Karpas-422 (cell line): ENCODE measurements around the gene ARF5. TPM values are rescaled to one million over a fixed set of nuclear protein-coding genes. Genes with fewer than 3 reads are reported as not detected.
A peak's percentile ranks its signal among the peaks of the same experiment; 100 is the strongest.
"Not testable (repeated sequence)": the region's sequence is repeated elsewhere in the genome, so short reads cannot be mapped to it uniquely, and the experiment has no call there.

ENCODE experiments used
- DNase-seq: peaks from one replicate; pipeline ENCODE4 v3.0.0-alpha.2; 2015
- H2AFZ ChIP-seq: fragments of 200-600 bp; sonication (generic); 2 replicates; pipeline ENCODE4 v1.6.1; 2014; ENCODE audit warnings: antibody characterized with exemption, low read length, mixed read lengths
- H3K27ac ChIP-seq: fragments of 200-600 bp; sonication (generic); 2 replicates; pipeline ENCODE4 v1.5.1; 2014; ENCODE audit warnings: mild to moderate bottlenecking, low read length, moderate library complexity
- H3K27me3 ChIP-seq: fragments of 200-600 bp; sonication (generic); 2 replicates; pipeline ENCODE4 v1.6.1; 2014; ENCODE audit warnings: low read length, mixed read lengths
- H3K36me3 ChIP-seq: fragments of 200-600 bp; sonication (generic); 2 replicates; pipeline ENCODE4 v1.6.1; 2014; ENCODE audit warnings: low read length, mixed read lengths; ENCODE audit not compliant: insufficient read depth
- H3K4me1 ChIP-seq: fragments of 200-600 bp; sonication (generic); 2 replicates; pipeline ENCODE4 v1.6.1; 2014; ENCODE audit warnings: mild to moderate bottlenecking, low read length, mixed read lengths
- H3K4me2 ChIP-seq: fragments of 200-600 bp; sonication (generic); 2 replicates; pipeline ENCODE4 v1.6.1; 2014; ENCODE audit warnings: low read length, low read depth, mild to moderate bottlenecking; ENCODE audit not compliant: poor library complexity, severe bottlenecking
- H3K4me3 ChIP-seq: fragments of 200-600 bp; sonication (generic); 2 replicates; pipeline ENCODE4 v1.5.1; 2014; ENCODE audit warnings: mild to moderate bottlenecking, antibody characterized with exemption, low read length, mixed read lengths
- H3K79me2 ChIP-seq: fragments of 200-600 bp; sonication (generic); 2 replicates; pipeline ENCODE4 v1.6.1; 2014; ENCODE audit warnings: mild to moderate bottlenecking, low read length, mixed read lengths
- H3K9ac ChIP-seq: fragments of 200-600 bp; sonication (generic); 2 replicates; pipeline ENCODE4 v1.6.0; 2014; ENCODE audit warnings: low read length
- H3K9me2 ChIP-seq: fragments of 200-600 bp; sonication (generic), shearing (Covaris generic); replicated peaks from 2 replicates; pipeline ENCODE4 v1.6.0; 2014; ENCODE audit warnings: mild to moderate bottlenecking, low read length, moderate library complexity; ENCODE audit not compliant: insufficient read depth
- H3K9me3 ChIP-seq: fragments of 300-700, 200-600 bp; sonication (generic); 2 replicates; pipeline ENCODE4 v1.6.1; 2014; ENCODE audit warnings: low read length, mixed read lengths
- H4K20me1 ChIP-seq: fragments of 200-600 bp; sonication (generic); 2 replicates; pipeline ENCODE4 v1.6.1; 2014; ENCODE audit warnings: mild to moderate bottlenecking, antibody characterized with exemption, low read length, low read depth; ENCODE audit not compliant: insufficient read depth
- total RNA-seq: library from RNA; depleted of rRNA; stranded (reverse); fragments of >200 nt; shearing (Covaris generic); gene quantifications from 2 replicates; pipeline ENCODE4 v1.2.3, GENCODE V29; 2014; ENCODE audit warnings: low replicate concordance

ARF5 gene
- total RNA-seq, 1 experiment from 2014 or later: 110 TPM

DNA sequence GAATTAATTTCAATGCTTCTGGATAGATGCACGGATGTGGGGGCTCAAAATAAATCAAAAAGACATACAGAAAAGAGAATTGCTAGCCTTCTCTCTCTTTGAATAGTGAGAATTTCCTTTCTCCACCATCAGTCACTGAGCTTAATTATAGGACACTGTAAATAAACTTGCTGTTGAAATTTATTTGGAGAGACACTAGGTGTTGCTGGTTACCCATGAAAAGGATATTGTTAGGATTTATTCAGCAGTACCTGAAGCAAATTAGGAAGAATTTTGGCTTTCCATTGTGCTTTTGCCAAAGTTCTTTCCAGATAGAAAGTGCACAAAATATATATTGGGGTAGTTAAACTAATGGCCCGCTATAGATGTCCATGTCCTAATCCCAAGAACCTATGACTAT lies 30.4 kb upstream of the ARF5 start:
- H3K9me2 ChIP-seq: no peaks in the 10 kb centered on the region; the same call in 1 of the 2 replicates
- no peaks in the 10 kb centered on the region for H4K20me1 ChIP-seq
- no peaks in the 10 kb centered on the region for H3K4me1 ChIP-seq

DNA sequence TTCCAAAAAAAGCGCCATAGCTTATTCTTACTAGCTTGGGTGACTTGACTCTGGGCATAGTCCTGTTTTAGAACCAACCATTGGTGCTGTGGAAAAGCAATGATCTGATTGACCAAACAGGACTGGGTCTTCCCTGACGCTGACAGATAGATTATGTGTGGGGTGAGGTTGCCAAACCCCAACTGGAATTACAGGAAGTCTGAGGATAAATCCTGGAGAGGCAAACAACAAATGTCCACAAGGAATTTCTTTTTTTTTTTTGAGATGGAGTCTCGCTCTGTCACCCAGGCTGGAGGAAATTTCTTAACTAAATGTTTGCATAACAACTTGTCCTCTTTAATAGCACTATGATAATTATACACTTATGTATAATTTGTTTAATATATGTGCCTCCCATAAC lies 22.0 kb upstream of the ARF5 start:
- Histone ChIP-seq H3K9ac (no peak overlapping the region), H3K9me3 (no peaks in the 10 kb centered on the region), H3K4me3 (no peak overlapping the region), H3K4me1 (no peaks in the 10 kb centered on the region), H3K79me2 (no peaks in the 10 kb centered on the region), H3K9me2 (no peaks in the 10 kb centered on the region), H3K4me2 (no peak overlapping the region), H4K20me1 (no peaks in the 10 kb centered on the region), H3K36me3 (no peaks in the 10 kb centered on the region), H3K27me3 (no peaks in the 10 kb centered on the region), H3K27ac (no peak overlapping the region), H2AFZ (no peak overlapping the region)
- no peak for DNase-seq

More for the DNA sequence above, 30.4 kb upstream of the ARF5 start:
- Histone ChIP-seq H3K27ac (no peak overlapping the region), H3K4me2 (no peak overlapping the region), H3K4me3 (no peak overlapping the region), H3K9me3 (no peaks in the 10 kb centered on the region), H2AFZ (no peak overlapping the region), H3K27me3 (no peaks in the 10 kb centered on the region), H3K79me2 (no peaks in the 10 kb centered on the region), H3K9ac (no peak overlapping the region), H3K36me3 (no peaks in the 10 kb centered on the region)
- no peak for DNase-seq

DNA sequence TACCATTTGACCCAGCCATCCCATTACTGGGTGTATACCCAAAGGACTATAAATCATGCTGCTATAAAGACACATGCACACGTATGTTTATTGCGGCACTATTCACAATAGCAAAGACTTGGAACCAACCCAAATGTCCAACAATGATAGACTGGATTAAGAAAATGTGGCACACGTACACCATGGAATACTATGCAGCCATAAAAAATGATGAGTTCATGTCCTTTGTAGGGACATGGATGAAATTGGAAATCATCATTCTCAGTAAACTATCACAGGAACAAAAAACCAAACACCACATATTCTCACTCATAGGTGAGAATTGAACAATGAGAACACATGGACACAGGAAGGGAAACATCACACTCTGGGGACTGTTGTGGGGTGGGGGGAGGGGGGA lies 20.2 kb upstream of the ARF5 start:
- H3K79me2 ChIP-seq, H3K4me1 ChIP-seq, H2AFZ ChIP-seq, H3K36me3 ChIP-seq, H3K27me3 ChIP-seq, H4K20me1 ChIP-seq, H3K4me2 ChIP-seq, H3K9me3 ChIP-seq, H3K27ac ChIP-seq, H3K9ac ChIP-seq, H3K9me2 ChIP-seq, DNase-seq, H3K4me3 ChIP-seq: not testable (repeated sequence)

DNA sequence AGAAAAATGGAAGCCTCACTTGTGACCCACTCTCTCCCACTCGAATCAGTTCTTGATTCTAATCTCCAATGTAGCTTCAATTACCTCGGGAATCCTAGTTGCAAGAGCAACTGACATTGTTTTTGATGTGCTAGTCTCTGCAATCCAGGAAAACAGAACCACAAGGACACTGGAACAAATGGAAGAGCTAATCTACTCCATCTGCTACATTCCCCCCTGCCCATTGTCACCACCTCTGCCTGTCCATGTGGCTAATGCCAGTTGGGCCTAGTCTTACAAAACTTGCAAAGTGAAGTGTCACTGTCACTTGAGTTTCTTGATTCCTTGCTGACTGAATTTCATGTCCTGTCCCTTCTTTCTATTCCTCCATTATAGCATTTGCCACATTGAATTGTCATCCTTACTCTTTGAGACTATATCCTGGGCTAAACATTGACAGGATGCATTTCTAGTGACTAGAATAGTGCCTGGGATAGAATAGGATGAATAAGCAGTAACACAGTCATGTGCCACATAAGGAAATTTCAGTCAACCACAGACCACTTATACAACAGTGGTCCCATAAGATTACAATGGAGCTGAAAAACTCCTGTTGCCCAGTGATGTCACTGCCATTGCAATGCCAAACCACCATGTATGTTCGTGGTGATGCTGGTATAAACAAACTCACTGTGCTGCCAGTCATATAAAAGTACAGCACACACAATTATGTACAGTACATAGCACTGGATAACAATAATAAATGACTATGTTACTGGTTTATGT lies 16.3 kb upstream of the ARF5 start:
- Histone ChIP-seq H3K79me2 (no peaks in the 10 kb centered on the region), H3K4me1 (no peaks in the 10 kb centered on the region), H3K27me3 (no peaks in the 10 kb centered on the region), H3K9me3 (no peaks in the 10 kb centered on the region), H3K27ac (no peak overlapping the region), H3K9me2 (no peaks in the 10 kb centered on the region), H3K36me3 (no peaks in the 10 kb centered on the region), H3K4me3 (no peak overlapping the region), H4K20me1 (no peaks in the 10 kb centered on the region), H2AFZ (no peak overlapping the region), H3K9ac (no peak overlapping the region), H3K4me2 (no peak overlapping the region)
- DNase-seq: no peak

DNA sequence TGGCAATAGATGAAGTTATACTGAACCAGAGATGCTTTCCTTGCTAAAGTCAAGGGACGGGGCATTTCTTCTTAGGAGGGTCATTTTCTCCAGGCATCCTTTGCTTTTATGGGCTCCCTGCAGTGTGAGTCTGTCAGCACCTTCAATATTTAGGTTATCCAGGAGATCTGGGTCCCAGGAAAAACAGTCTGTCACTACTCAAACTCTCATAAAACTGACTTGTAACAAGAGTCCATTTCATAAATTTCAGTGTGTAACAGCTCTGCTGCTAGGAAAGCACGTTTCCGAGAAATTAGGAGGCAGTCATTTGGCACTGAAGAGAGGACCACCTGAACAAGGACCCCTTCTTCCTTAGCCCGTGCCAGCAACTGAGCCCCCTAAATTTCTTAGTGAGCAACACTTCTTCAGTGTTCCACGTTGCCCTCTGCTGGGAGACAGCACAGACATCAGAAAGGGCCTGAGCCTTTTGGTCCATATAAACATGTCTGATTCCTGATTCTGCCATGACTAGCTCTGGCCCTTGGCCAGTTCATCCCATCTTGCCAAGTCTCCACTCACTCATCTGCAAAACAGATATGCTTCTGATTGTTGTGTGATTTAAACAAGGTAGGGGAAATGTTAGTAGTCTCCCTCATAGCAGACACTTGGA lies 10.1 kb upstream of the ARF5 start:
- H4K20me1 ChIP-seq: peaks cover 12% of the 10 kb centered on the region; the same call in 1 of the 2 replicates
- no peak overlapping the region for H3K4me2 ChIP-seq
- no peaks in the 10 kb centered on the region for H3K27me3 ChIP-seq
- H3K4me3 ChIP-seq: no peak overlapping the region
- no peaks in the 10 kb centered on the region for H3K9me2 ChIP-seq
- H2AFZ ChIP-seq: no peak overlapping the region
- no peak overlapping the region for H3K9ac ChIP-seq
- no peaks in the 10 kb centered on the region for H3K36me3 ChIP-seq
- peak; percentile 50 for DNase-seq
- peaks cover 15% of the 10 kb centered on the region for H3K79me2 ChIP-seq
- H3K9me3 ChIP-seq: no peaks in the 10 kb centered on the region
- no peaks in the 10 kb centered on the region for H3K4me1 ChIP-seq
- no peak overlapping the region for H3K27ac ChIP-seq

DNA sequence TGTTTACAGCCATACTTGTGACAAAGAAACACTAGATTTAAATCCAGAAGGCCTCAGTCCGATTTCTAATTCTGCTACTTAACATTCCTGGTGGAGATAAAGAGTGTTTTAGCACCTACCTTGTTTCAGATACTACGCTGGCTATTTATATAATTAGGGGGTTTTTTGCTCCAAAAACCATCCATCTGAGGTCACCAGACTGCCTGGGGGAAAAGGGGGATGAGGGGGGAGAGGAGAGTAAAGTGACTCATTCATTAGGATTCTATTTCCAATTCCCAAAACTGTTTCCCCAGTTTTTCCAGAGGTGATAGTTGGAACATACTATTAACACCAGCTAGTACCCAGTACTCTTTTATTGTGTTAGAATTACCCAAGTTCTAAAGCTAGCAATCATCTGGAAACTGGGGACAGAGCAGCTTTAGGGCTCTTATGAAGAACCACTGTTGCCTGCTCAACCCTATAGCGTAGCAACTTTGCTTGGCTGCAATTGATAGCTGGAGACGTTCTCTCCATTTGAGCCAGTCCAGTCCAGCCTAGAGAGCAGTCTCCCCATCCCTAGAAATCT lies 9.4 kb upstream of the ARF5 start:
- Histone ChIP-seq H3K9ac (no peak overlapping the region), H4K20me1 (peaks cover 16% of the 10 kb centered on the region), H3K9me3 (no peaks in the 10 kb centered on the region), H3K79me2 (peaks cover 22% of the 10 kb centered on the region), H2AFZ (no peak overlapping the region), H3K4me2 (no peak overlapping the region), H3K27me3 (no peaks in the 10 kb centered on the region), H3K36me3 (no peaks in the 10 kb centered on the region), H3K4me1 (peaks cover 5% of the 10 kb centered on the region), H3K27ac (no peak overlapping the region), H3K9me2 (no peaks in the 10 kb centered on the region), H3K4me3 (no peak overlapping the region)
- DNase-seq: no peak

DNA sequence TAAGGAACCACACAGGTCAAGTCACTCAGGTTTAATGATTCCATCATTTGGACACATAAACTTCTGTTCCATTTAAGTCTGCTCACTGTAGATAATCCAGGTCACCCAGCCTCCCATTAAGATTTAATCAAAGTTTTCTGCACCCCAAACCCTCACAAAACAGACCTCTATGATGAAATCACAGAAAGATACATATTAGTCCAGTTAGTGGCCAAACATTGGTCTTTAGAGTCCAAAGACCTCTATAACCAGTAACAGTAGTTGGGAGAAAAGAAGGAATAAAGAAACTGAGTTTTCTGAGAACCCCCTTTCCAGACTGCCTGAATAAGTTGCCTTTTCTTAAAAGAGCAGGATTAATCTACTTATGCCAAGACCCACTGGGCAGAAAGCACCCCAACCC lies 7.6 kb upstream of the ARF5 start:
- H4K20me1 ChIP-seq: peaks cover 29% of the 10 kb centered on the region
- no peak for DNase-seq
- H3K9ac ChIP-seq: no peak overlapping the region
- no peaks in the 10 kb centered on the region for H3K36me3 ChIP-seq
- no peak overlapping the region for H3K4me2 ChIP-seq
- H2AFZ ChIP-seq: no peak overlapping the region
- H3K4me1 ChIP-seq: peaks cover 17% of the 10 kb centered on the region
- H3K27ac ChIP-seq: no peak overlapping the region
- no peaks in the 10 kb centered on the region for H3K9me2 ChIP-seq
- peaks cover 37% of the 10 kb centered on the region for H3K79me2 ChIP-seq
- H3K4me3 ChIP-seq: no peak overlapping the region
- H3K9me3 ChIP-seq: no peaks in the 10 kb centered on the region
- H3K27me3 ChIP-seq: no peaks in the 10 kb centered on the region

DNA sequence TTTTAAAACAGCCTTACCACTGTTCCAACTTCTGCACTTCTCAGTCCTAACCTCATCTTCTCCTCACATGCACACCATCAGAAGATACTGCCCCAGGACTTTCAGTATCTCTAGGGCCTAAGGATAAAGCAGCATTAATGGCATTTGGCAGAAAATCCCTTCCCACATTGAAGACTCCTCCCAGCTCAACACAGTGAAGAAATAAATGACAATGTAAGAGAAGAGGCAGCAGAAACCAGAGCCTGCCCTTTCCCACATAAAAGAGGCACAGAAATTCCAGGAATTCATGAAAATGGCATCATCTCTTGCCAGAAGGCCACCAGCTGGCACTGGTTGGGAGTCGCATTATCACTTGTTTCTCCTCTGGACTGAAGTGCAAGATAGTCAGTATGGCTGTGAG lies 6.5 kb upstream of the ARF5 start:
- H3K4me2 ChIP-seq: no peak overlapping the region
- H3K9me3 ChIP-seq: no peaks in the 10 kb centered on the region
- no peaks in the 10 kb centered on the region for H3K9me2 ChIP-seq
- H2AFZ ChIP-seq: no peak overlapping the region
- H3K27ac ChIP-seq: no peak overlapping the region
- DNase-seq: no peak
- peaks cover 37% of the 10 kb centered on the region for H3K79me2 ChIP-seq
- H3K36me3 ChIP-seq: no peaks in the 10 kb centered on the region
- H3K4me3 ChIP-seq: no peak overlapping the region
- H4K20me1 ChIP-seq: peaks cover 29% of the 10 kb centered on the region
- H3K4me1 ChIP-seq: peaks cover 20% of the 10 kb centered on the region
- no peak overlapping the region for H3K9ac ChIP-seq
- no peaks in the 10 kb centered on the region for H3K27me3 ChIP-seq
